Measurements from ENCODE around the gene STK32B. TPM values are rescaled to one million over a fixed set of nuclear protein-coding genes. Genes with fewer than 3 reads are reported as not detected.
"Not testable (repeated sequence)": the region's sequence is repeated elsewhere in the genome, so short reads cannot be mapped to it uniquely, and the experiment has no call there.

The STK32B gene
- total and polyA plus RNA-seq, 10 donors = 0.03 to 0.87 (median 0.36) TPM

GRCh38 chr4:5004496-5004895, 46.8 kb upstream of the STK32B start:
- intact Hi-C loops (cut with DNase I; ENCODE audit: low total_unique reads) = loop anchor here (10.0 kb wide), 1 partner anchor 140 kb away; no protein-coding TSS in a partner anchor
- Histone ChIP-seq H3K27me3 (replicated peaks in 1 of 7) (peaks cover 0 to 43% (median 3%) of the 10 kb centered on the region in 7 donors), H3K36me3 (no peaks in the 10 kb centered on the region), H3K4me3 (no peak overlapping the region), H3K27ac (no peak overlapping the region), H3K9me3 (no peaks in the 10 kb centered on the region), H3K4me1 (no peaks in the 10 kb centered on the region)
- no peak for DNase-seq
- whole genome bisulfite sequencing, 5 donors = 86 to 94% (median 92%) methylated on average over 5 to 8 of the region's 8 CpGs
- TF ChIP-seq CTCF (IDR thresholded peaks at IDR 0.05 in 8 of 11, conservative IDR thresholded peaks at IDR 0.05 in 3 of 11) (no peak), POLR2A (IDR thresholded peaks at IDR 0.05) (no peak), POLR2AphosphoS5 (IDR thresholded peaks at IDR 0.05) (no peak)

GRCh38 chr4:5006932-5007331, 44.3 kb upstream of the STK32B start:
- H3K4me1 ChIP-seq, DNase-seq, H3K27ac ChIP-seq, H3K36me3 ChIP-seq, H3K9me3 ChIP-seq, H3K4me3 ChIP-seq: not testable (repeated sequence)
- intact Hi-C loops (cut with DNase I; ENCODE audit: low total_unique reads) = loop anchor here (10.0 kb wide), 1 partner anchor 138 kb away; no protein-coding TSS in a partner anchor
- 78 to 86% (median 80%) methylated on average over 11 of the region's 11 CpGs for WGBS, 5 donors
- peaks cover 0 to 37% (median 3%) of the 10 kb centered on the region in 7 donors for H3K27me3 ChIP-seq (replicated peaks in 1 of 7)

- intact Hi-C loops (cut with DNase I; ENCODE audit: low total_unique reads) = loop anchor here (10.0 kb wide), 1 partner anchor 135 kb away; no protein-coding TSS in a partner anchor
- WGBS, 5 donors = 79 to 94% (median 86%) methylated on average over 3 of the region's 3 CpGs
- Histone ChIP-seq H3K27ac (no peak overlapping the region), H3K4me1 (no peaks in the 10 kb centered on the region), H3K27me3 (replicated peaks in 1 of 7) (peaks cover 0 to 12% (median 0%) of the 10 kb centered on the region in 7 donors), H3K9me3 (no peaks in the 10 kb centered on the region), H3K4me3 (no peak overlapping the region), H3K36me3 (no peaks in the 10 kb centered on the region)
- no peak for DNase-seq
- TF ChIP-seq CTCF (IDR thresholded peaks at IDR 0.05 in 8 of 11, conservative IDR thresholded peaks at IDR 0.05 in 3 of 11) (no peak), POLR2A (IDR thresholded peaks at IDR 0.05) (no peak), POLR2AphosphoS5 (IDR thresholded peaks at IDR 0.05) (no peak)
Measured at GRCh38 chr4:5009796-5010195, 41.5 kb upstream of the STK32B start.

- no peak for DNase-seq
- no peaks in the 10 kb centered on the region for H3K4me1 ChIP-seq
- WGBS, 5 donors = 88 to 95% (median 91%) methylated on average over 2 of the region's 2 CpGs
- intact Hi-C loops (cut with DNase I; ENCODE audit: low total_unique reads) = no loop called here
- H3K9me3 ChIP-seq = no peaks in the 10 kb centered on the region
- H3K4me3 ChIP-seq = no peak overlapping the region
- TF ChIP-seq POLR2A (IDR thresholded peaks at IDR 0.05) = no peak
- TF ChIP-seq CTCF (IDR thresholded peaks at IDR 0.05 in 8 of 11, conservative IDR thresholded peaks at IDR 0.05 in 3 of 11) = no peak
- TF ChIP-seq POLR2AphosphoS5 (IDR thresholded peaks at IDR 0.05) = no peak
- no peaks in the 10 kb centered on the region for H3K36me3 ChIP-seq
- H3K27ac ChIP-seq = no peak overlapping the region
- peaks cover 0 to 20% (median 0%) of the 10 kb centered on the region in 7 donors for H3K27me3 ChIP-seq (replicated peaks in 1 of 7)
Measured at GRCh38 chr4:5010984-5011383, 40.3 kb upstream of the STK32B start.

Data from spleen (tissue), 11 donors.